H1 (cell line): Measurements from ENCODE around the gene FAM219A. TPM values are rescaled to one million over a fixed set of nuclear protein-coding genes. Genes with fewer than 3 reads are reported as not detected.

Experiments used
- CTCF ChIA-PET: fragments of 300-600 bp; sonication (Branson Sonifier 250); formaldehyde crosslinking; loops from one replicate; lab custom pipeline; 2021; ENCODE audit not compliant: partially characterized antibody; lab: Charles Lee
- POLR2A ChIA-PET: fragments of 300-600 bp; sonication (Branson Sonifier 250); formaldehyde crosslinking; loops from one replicate; lab custom pipeline; 2021; ENCODE audit warnings: inconsistent platforms; ENCODE audit not compliant: partially characterized antibody; lab: Charles Lee
- DNase-seq, 2 experiments: peaks; one replicate each; pipeline versions ENCODE4 v3.0.0 to v3.0.0-alpha.2; 2010 to 2022; ENCODE audit warnings: low spot score in 2 of 2, low read depth in 1 of 2, mixed read lengths in 1 of 2
- FAIRE-seq: peaks from 2 replicates; lab custom pipeline; 2011; peaks lifted over from hg19 to GRCh38; lab: Jason Lieb, UNC
- H2AFZ ChIP-seq: 2 replicates; pipeline ENCODE4 v1.8.1; 2012; ENCODE audit warnings: low read length, inconsistent platforms
- H2AK5ac ChIP-seq: 2 replicates; pipeline ENCODE4 v1.6.1; 2013; ENCODE audit warnings: low read depth, low read length
- H2BK120ac ChIP-seq: replicated peaks from 2 replicates; pipeline ENCODE3; 2013; ENCODE audit warnings: low read depth, low read length, inconsistent platforms
- H2BK12ac ChIP-seq: 2 replicates; pipeline ENCODE4 v1.6.1; 2013; ENCODE audit warnings: low read depth, low read length
- H2BK15ac ChIP-seq: 2 replicates; pipeline ENCODE4 v1.6.1; 2013; ENCODE audit warnings: low read length
- H2BK20ac ChIP-seq: 2 replicates; pipeline ENCODE4 v1.6.1; 2013; ENCODE audit warnings: low read length
- H2BK5ac ChIP-seq: 2 replicates; pipeline ENCODE4 v1.6.1; 2013; ENCODE audit warnings: low read depth, low read length
- H3K14ac ChIP-seq: 2 replicates; pipeline ENCODE4 v1.6.1; 2013; ENCODE audit warnings: inconsistent platforms; ENCODE audit not compliant: insufficient read length
- H3K18ac ChIP-seq: 2 replicates; pipeline ENCODE4 v1.6.1; 2013; ENCODE audit warnings: low read length; ENCODE audit errors: extremely low read depth
- H3K23ac ChIP-seq: 2 replicates; pipeline ENCODE4 v1.6.1; 2013; ENCODE audit warnings: inconsistent platforms; ENCODE audit not compliant: insufficient read length
- H3K23me2 ChIP-seq: 2 replicates; pipeline ENCODE4 v1.6.1; 2013; ENCODE audit warnings: low read depth, low read length
- H3K27ac ChIP-seq: 2 replicates; pipeline ENCODE4 v1.6.1; 2011; ENCODE audit warnings: low read depth, low read length, inconsistent platforms
- H3K27me3 ChIP-seq, 4 experiments: replicated peaks in 1 of 4; 1 replicate in 1 of 4; 2 replicates in 3 of 4; pipeline versions ENCODE4 v1.6.1 to v1.8.1; 2011 to 2013; ENCODE audit warnings: low read length in 3 of 4, mild to moderate bottlenecking in 3 of 4, inconsistent platforms in 2 of 4, mixed read lengths in 2 of 4, moderate library complexity in 1 of 4; ENCODE audit not compliant: control insufficient read depth in 3 of 4, insufficient read depth in 3 of 4; ENCODE audit errors: extremely low read depth in 1 of 4
- H3K36me3 ChIP-seq, 4 experiments: 2 replicates each; pipeline versions ENCODE4 v1.6.1 to v1.8.1; 2011 to 2013; ENCODE audit warnings: mild to moderate bottlenecking in 4 of 4, low read length in 3 of 4, moderate library complexity in 2 of 4, control low read depth in 1 of 4, inconsistent platforms in 1 of 4; ENCODE audit not compliant: insufficient read depth in 4 of 4, control insufficient read depth in 2 of 4
- H3K4ac ChIP-seq: replicated peaks from 2 replicates; pipeline ENCODE3; 2013; ENCODE audit warnings: low read length, low read depth, mixed read lengths, inconsistent platforms; ENCODE audit not compliant: insufficient read length
- H3K4me1 ChIP-seq, 4 experiments: replicated peaks in 1 of 4; 1 replicate in 1 of 4; 2 replicates in 3 of 4; pipeline versions ENCODE4 v1.6.1 to v1.8.1; 2011 to 2013; ENCODE audit warnings: low read length in 3 of 4, inconsistent platforms in 2 of 4, mixed read lengths in 1 of 4; ENCODE audit not compliant: insufficient read depth in 4 of 4, control insufficient read depth in 3 of 4
- H3K4me2 ChIP-seq, 2 experiments: 2 replicates each; pipeline versions ENCODE4 v1.6.1 to v1.8.1; 2011 to 2013; ENCODE audit warnings: low read depth in 2 of 2, low read length in 2 of 2, control low read depth in 1 of 2, inconsistent platforms in 1 of 2, mild to moderate bottlenecking in 1 of 2; ENCODE audit not compliant: insufficient read depth in 1 of 2
- H3K4me3 ChIP-seq, 4 experiments: fragments of 200-600, 300-600 bp in 1 of 4; sonication (generic), shearing (Covaris generic), sonication (Bioruptor Twin) in 1 of 4; 2 replicates each; pipeline versions ENCODE4 v1.5.1 to v1.8.1; 2011 to 2016; ENCODE audit warnings: low read length in 4 of 4, low read depth in 3 of 4, control low read depth in 2 of 4, inconsistent platforms in 2 of 4, mild to moderate bottlenecking in 2 of 4, mixed read lengths in 1 of 4, moderate library complexity in 1 of 4; ENCODE audit not compliant: insufficient read depth in 2 of 4; ENCODE audit errors: extremely low read depth in 1 of 4
- H3K56ac ChIP-seq: replicated peaks from 2 replicates; pipeline ENCODE3; 2013; ENCODE audit warnings: low read depth, mild to moderate bottlenecking, mixed read lengths, low read length, inconsistent platforms; ENCODE audit not compliant: insufficient read length
- H3K79me1 ChIP-seq: 2 replicates; pipeline ENCODE4 v1.6.1; 2013; ENCODE audit warnings: low read depth, low read length, control low read depth
- H3K79me2 ChIP-seq, 2 experiments: 2 replicates each; pipeline versions ENCODE4 v1.6.1 to v1.8.1; 2012 to 2013; ENCODE audit warnings: low read length in 2 of 2, mild to moderate bottlenecking in 2 of 2, inconsistent platforms in 1 of 2; ENCODE audit not compliant: insufficient read depth in 2 of 2, control insufficient read depth in 1 of 2
- H3K9ac ChIP-seq, 4 experiments: replicated peaks in 1 of 4; 1 replicate in 1 of 4; 2 replicates in 3 of 4; pipeline versions ENCODE4 v1.6.1 to v1.8.1; 2011 to 2013; ENCODE audit warnings: low read depth in 3 of 4, low read length in 3 of 4, control low read depth in 2 of 4, mild to moderate bottlenecking in 2 of 4, moderate library complexity in 2 of 4, inconsistent platforms in 1 of 4; ENCODE audit errors: extremely low read depth in 1 of 4
- H3K9me3 ChIP-seq, 2 experiments: 2 replicates each; pipeline versions ENCODE4 v1.6.1 to v1.8.1; 2012 to 2013; ENCODE audit warnings: mild to moderate bottlenecking in 2 of 2, moderate library complexity in 2 of 2, control low read depth in 1 of 2, inconsistent platforms in 1 of 2, low read depth in 1 of 2, low read length in 1 of 2, mixed read lengths in 1 of 2; ENCODE audit not compliant: insufficient read depth in 2 of 2
- H4K20me1 ChIP-seq, 2 experiments: replicated peaks in 1 of 2; 2 replicates each; pipeline versions ENCODE3 to v1.8.1; 2011 to 2013; ENCODE audit warnings: inconsistent platforms in 2 of 2, low read length in 2 of 2, mild to moderate bottlenecking in 1 of 2; ENCODE audit not compliant: insufficient read depth in 2 of 2, control insufficient read depth in 1 of 2
- H4K5ac ChIP-seq: 2 replicates; pipeline ENCODE4 v1.6.1; 2013; ENCODE audit warnings: low read length, low read depth, mixed read lengths, inconsistent platforms; ENCODE audit not compliant: insufficient read length
- H4K8ac ChIP-seq: 2 replicates; pipeline ENCODE4 v1.8.0; 2013; ENCODE audit warnings: mild to moderate bottlenecking, moderate library complexity, low read length, inconsistent platforms; ENCODE audit not compliant: insufficient read depth; ENCODE audit errors: extremely low read depth
- H4K91ac ChIP-seq: replicated peaks from 2 replicates; pipeline ENCODE3; 2013; ENCODE audit warnings: low read length, mixed read lengths, inconsistent platforms; ENCODE audit not compliant: insufficient read length
- ASH2L ChIP-seq: fragments of 200-600, 300-600 bp; sonication (generic); IDR thresholded peaks from one replicate; pipeline ENCODE4 v1.7.1; 2017; ENCODE audit warnings: low read length
- EZH2 ChIP-seq: fragments of 200-600 bp; sonication (generic); IDR thresholded peaks from 2 replicates; pipeline ENCODE4 v1.7.1; 2012; ENCODE audit warnings: low read depth, mild to moderate bottlenecking, moderate library complexity, low read length, inconsistent platforms; ENCODE audit not compliant: severe bottlenecking
- GABPA ChIP-seq: IDR thresholded peaks from 2 replicates; pipeline ENCODE4 v1.6.1; 2011; ENCODE audit warnings: mild to moderate bottlenecking, low read length, moderate library complexity, borderline replicate concordance; ENCODE audit not compliant: insufficient read depth
- KDM4A ChIP-seq: IDR thresholded peaks from one replicate; pipeline ENCODE4 v1.7.1; 2012; ENCODE audit warnings: low read depth, mild to moderate bottlenecking, moderate library complexity, low read length, inconsistent platforms; ENCODE audit not compliant: severe bottlenecking
- KDM5A ChIP-seq: fragments of 200-600 bp; IDR thresholded peaks from 2 replicates; pipeline ENCODE4 v1.7.1; 2012; ENCODE audit warnings: mild to moderate bottlenecking, low read length, inconsistent platforms, mixed read lengths
- MAX ChIP-seq: IDR thresholded peaks from 2 replicates; pipeline ENCODE4 v1.6.1; 2012; ENCODE audit warnings: inconsistent platforms
- NANOG ChIP-seq: IDR thresholded peaks from 2 replicates; pipeline ENCODE4 v1.6.1; 2011; ENCODE audit warnings: low read length, low read depth, mild to moderate bottlenecking, inconsistent platforms; ENCODE audit not compliant: insufficient read depth, poor library complexity, severe bottlenecking
- POLR2AphosphoS5 ChIP-seq: IDR thresholded peaks from 2 replicates; pipeline ENCODE4 v1.6.1; 2011; ENCODE audit warnings: low read depth, low read length
- RFX5 ChIP-seq: IDR thresholded peaks from 2 replicates; pipeline ENCODE4 v1.6.1; 2011; ENCODE audit warnings: low read depth, low read length, improper control_type of control experiment, borderline replicate concordance
- RXRA ChIP-seq: IDR thresholded peaks from 2 replicates; pipeline ENCODE4 v1.6.1; 2011; ENCODE audit warnings: low read depth, mild to moderate bottlenecking, low read length, moderate library complexity; ENCODE audit not compliant: insufficient read depth
- SP4 ChIP-seq: IDR thresholded peaks from 2 replicates; pipeline ENCODE4 v1.6.1; 2012; ENCODE audit warnings: low read length, inconsistent platforms
- TAF1 ChIP-seq: IDR thresholded peaks from 2 replicates; pipeline ENCODE4 v1.6.1; 2011; ENCODE audit warnings: mild to moderate bottlenecking, low read depth, low read length
- TAF7 ChIP-seq: optimal IDR thresholded peaks from 2 replicates; pipeline ENCODE3; 2011; ENCODE audit warnings: low read depth, mild to moderate bottlenecking, inconsistent platforms, low read length, moderate library complexity, borderline replicate concordance
- YY1 ChIP-seq: IDR thresholded peaks from 2 replicates; pipeline ENCODE4 v1.6.1; 2011; ENCODE audit warnings: low read depth, mild to moderate bottlenecking, low read length
- polyA plus RNA-seq, 7 experiments: library from polyadenylated mRNA; depleted of rRNA in 3 of 7; stranded (reverse) in 5 of 7; unstranded in 2 of 7; fragments of >200 nt in 5 of 7; fragments of 200-250 nt in 2 of 7; gene quantifications; 1 replicate in 5 of 7; 2 replicates in 1 of 7; 4 replicates in 1 of 7; pipeline versions ENCODE4 v1.2.1 to v1.2.3, GENCODE V29; 2011 to 2013; ENCODE audit warnings: missing spikeins in 2 of 7, mixed read lengths in 2 of 7
- total RNA-seq: library from RNA; stranded (reverse); fragmentation: NEBNext Ultra II Directional; extraction: Animal tissue kit (Norgen Biotek cat#: 25700); gene quantifications from 2 replicates; pipeline ENCODE4 v1.2.1, GENCODE V29; 2021

FAM219A gene
- total and polyA plus RNA-seq, 2 of the 8 experiments (the other 6 are each of a cell fraction or from before 2014, with no cell fraction given) = 7.7 to 10.4 TPM

- TF ChIP-seq RFX5 (no peak), TAF7 (no peak), RXRA (no peak), KDM4A (no peak), SP4 (no peak), GABPA (no peak), EZH2 (no peak), POLR2AphosphoS5 (no peak), YY1 (no peak), ASH2L (no peak), NANOG (no peak), TAF1 (no peak), MAX (no peak), KDM5A (no peak)
- no peak overlapping the region for H2BK15ac ChIP-seq
- no peak overlapping the region for H2BK5ac ChIP-seq
- H4K20me1 ChIP-seq = no peaks in the 10 kb centered on the region
- H3K27ac ChIP-seq = no peak overlapping the region
- H3K36me3 ChIP-seq = no peaks in the 10 kb centered on the region
- no peak overlapping the region for H4K8ac ChIP-seq
- no peak overlapping the region for H2AK5ac ChIP-seq
- ChIA-PET CTCF (interaction anchor here (0.5 to 5.5 kb wide), 16 partner anchors 8 to 188 kb away, joined by 3 to 56 read pairs (median 4); no protein-coding TSS in a partner anchor), POLR2A (interaction anchor here (1.1 to 1.5 kb wide), 2 partner anchors 11 to 100 kb away, joined by 3 to 6 read pairs; partner anchors contain the start of genes DNAI1 and FAM219A)
- no peak overlapping the region for H3K4ac ChIP-seq
- no peaks in the 10 kb centered on the region; a peak in 1 of 4 replicates for H3K79me2 ChIP-seq
- no peak overlapping the region for H3K18ac ChIP-seq
- H3K23me2 ChIP-seq = no peaks in the 10 kb centered on the region
- no peak overlapping the region for H3K14ac ChIP-seq
- no peak overlapping the region for H2AFZ ChIP-seq
- H3K9ac ChIP-seq = no peak overlapping the region
- no peak overlapping the region for H4K5ac ChIP-seq
- H3K9me3 ChIP-seq = no peaks in the 10 kb centered on the region
- H3K23ac ChIP-seq = no peak overlapping the region
- FAIRE-seq (no peak), DNase-seq (no peak)
- no peak overlapping the region for H3K4me3 ChIP-seq
- no peak overlapping the region for H2BK120ac ChIP-seq
- H3K79me1 ChIP-seq = no peaks in the 10 kb centered on the region
- H2BK12ac ChIP-seq = no peak overlapping the region
- no peak overlapping the region for H3K56ac ChIP-seq
- no peak overlapping the region for H3K4me2 ChIP-seq
- no peak overlapping the region for H4K91ac ChIP-seq
- no peak overlapping the region for H2BK20ac ChIP-seq
- H3K4me1 ChIP-seq = peaks cover 2 to 6% (median 5%) of the 10 kb centered on the region in 4 experiments; a peak in 4 of 7 replicates
- H3K27me3 ChIP-seq = no peaks in the 10 kb centered on the region
These were observed 11.9 kb downstream of the FAM219A start for GRCh38 chr9:34446468-34446891.
